Hepatocyte (in vitro differentiated cells): ENCODE data around the gene CPN2.

Experiments
- CTCF ChIP-seq: fragments of 200-600 bp; sonication (generic); IDR thresholded peaks from 2 replicates; pipeline ENCODE4 v1.5.1; 2016; ENCODE audit warnings: antibody characterized with exemption, mild to moderate bottlenecking; ENCODE audit not compliant: poor library complexity
- EZH2 ChIP-seq: fragments of 200-600 bp; sonication (generic); IDR thresholded peaks from 2 replicates; pipeline ENCODE4 v1.6.1; 2016; ENCODE audit warnings: antibody characterized with exemption, mild to moderate bottlenecking, borderline replicate concordance

- TF ChIP-seq EZH2 (no peak), CTCF (no peak)
Measured at GRCh38 chr3:194355379-194355778, 4.3 kb upstream of the CPN2 start.
